A549 treated with AZD2906 at 1 μM for 4 hours (cell line): ENCODE data around the gene OR51F1. TPM values are rescaled to one million over a fixed set of nuclear protein-coding genes. Genes with fewer than 3 reads are reported as not detected.

Experiments used
- total RNA-seq: library from RNA; stranded (reverse); fragments of 200-300 nt; extraction: Qiagen RNA extraction; gene quantifications from 5 replicates; pipeline ENCODE4 v1.2.3, GENCODE V29; 2022

The OR51F1 gene, protein sequence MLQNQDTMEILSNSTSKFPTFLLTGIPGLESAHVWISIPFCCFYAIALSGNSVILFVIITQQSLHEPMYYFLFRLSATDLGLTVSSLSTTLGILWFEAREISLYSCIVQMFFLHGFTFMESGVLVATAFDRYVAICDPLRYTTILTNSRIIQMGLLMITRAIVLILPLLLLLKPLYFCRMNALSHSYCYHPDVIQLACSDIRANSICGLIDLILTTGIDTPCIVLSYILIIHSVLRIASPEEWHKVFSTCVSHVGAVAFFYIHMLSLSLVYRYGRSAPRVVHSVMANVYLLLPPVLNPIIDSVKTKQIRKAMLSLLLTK
- total RNA-seq = not detected in 5 replicates

DNA sequence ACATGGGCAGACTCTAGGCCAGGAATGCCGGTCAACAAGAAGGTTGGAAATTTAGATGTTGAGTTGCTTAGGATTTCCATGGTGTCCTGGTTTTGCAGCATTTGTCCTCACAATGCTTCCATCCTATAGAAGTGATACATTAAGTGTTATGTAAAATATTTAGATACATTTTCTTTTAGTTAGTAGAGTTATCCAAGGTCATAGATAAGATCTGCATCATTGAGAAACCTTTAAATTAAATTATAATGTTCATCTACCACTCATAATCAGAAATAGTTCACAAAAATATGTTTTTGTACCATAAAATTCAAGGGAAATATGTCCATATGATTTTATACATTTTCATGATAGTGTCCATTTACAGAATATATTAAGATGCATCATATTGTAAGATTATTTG is at the start of gene OR51F1:
Gene OR51F1, minus strand, starts transcription at position 101 of the 400 bp plus-strand sequence. Its CDS starts 0 bp downstream, at position 101.

GRCh38 chr11:4804280-4804679 is 34.5 kb upstream of the OR51F1 start, which contains the start of gene OR52R1:
OR52R1 (minus strand) TSS chr11:4804380; CDS start chr11:4804380, 0 bp downstream.

Other genes with a start within 250 kb of the OR51F1 start
- gene OR52M1, start 224.7 kb downstream of the OR51F1 start, total RNA-seq = not detected in 5 replicates
- not detected in 5 replicates for gene OR52I2, start 188.2 kb downstream of the OR51F1 start, total RNA-seq
- not detected in 5 replicates for gene OR52I1, start 175.9 kb downstream of the OR51F1 start, total RNA-seq
- gene TRIM68, start 161.7 kb downstream of the OR51F1 start, total RNA-seq = 7.6 to 9.6 TPM (median 8.4 TPM) in 5 replicates
- gene OR51D1, start 132.5 kb downstream of the OR51F1 start, total RNA-seq = not detected in 5 replicates
- not detected in 5 replicates for gene OR51E1, start 126.0 kb downstream of the OR51F1 start, total RNA-seq
- not detected in 5 replicates for gene OR51E2, start 72.1 kb downstream of the OR51F1 start, total RNA-seq
- gene MMP26, start 65.2 kb downstream of the OR51F1 start, total RNA-seq = not detected in 5 replicates
- not detected in 5 replicates for gene OR52R1, start 34.4 kb upstream of the OR51F1 start, total RNA-seq
- gene OR51F2, start 51.4 kb upstream of the OR51F1 start, total RNA-seq = not detected in 5 replicates
- not detected in 5 replicates for gene OR51S1, start 79.3 kb upstream of the OR51F1 start, total RNA-seq
- gene OR51T1, start 112.0 kb upstream of the OR51F1 start, total RNA-seq = not detected in 5 replicates
- gene OR51A7, start 133.8 kb upstream of the OR51F1 start, total RNA-seq = not detected in 5 replicates
- not detected in 5 replicates for gene OR51G2, start 149.4 kb upstream of the OR51F1 start, total RNA-seq
- not detected in 5 replicates for gene OR51G1, start 154.4 kb upstream of the OR51F1 start, total RNA-seq
- not detected in 5 replicates for gene OR51A4, start 177.7 kb upstream of the OR51F1 start, total RNA-seq
- not detected in 5 replicates for gene OR51A2, start 185.8 kb upstream of the OR51F1 start, total RNA-seq
- gene OR51L1, start 224.9 kb upstream of the OR51F1 start, total RNA-seq = not detected in 5 replicates